WI38 (cell line): ENCODE results near the gene RNU4-1.
"Not testable (repeated sequence)": the region's sequence is repeated elsewhere in the genome, so short reads cannot be mapped to it uniquely, and the experiment has no call there.

Experiments
- H3K4me3 ChIP-seq: 2 replicates; pipeline ENCODE4 v1.5.1; 2011; ENCODE audit warnings: low read depth, mild to moderate bottlenecking, control low read depth, low read length
- CTCF ChIP-seq: IDR thresholded peaks from 2 replicates; pipeline ENCODE4 v1.5.1; 2012; ENCODE audit warnings: low read depth, mild to moderate bottlenecking, control low read depth, low read length

The RNU4-1 gene

GRCh38 chr12:120261951-120262851 lies 30.8 kb downstream of the RNU4-1 start:
- no peak for TF ChIP-seq CTCF
- peak overlapping the region; percentile 93 for H3K4me3 ChIP-seq

- H3K4me3 ChIP-seq = no peak overlapping the region
- no peak for TF ChIP-seq CTCF
Observed at GRCh38 chr12:120260607-120261006, 32.4 kb downstream of the RNU4-1 start.

- no peak for TF ChIP-seq CTCF
- no peak overlapping the region for H3K4me3 ChIP-seq
Observed at GRCh38 chr12:120259418-120260202, 33.4 kb downstream of the RNU4-1 start.

- no peak overlapping the region for H3K4me3 ChIP-seq
- TF ChIP-seq CTCF = no peak
Observed at GRCh38 chr12:120258323-120258896, 34.6 kb downstream of the RNU4-1 start.

GRCh38 chr12:120257041-120257821 lies 35.8 kb downstream of the RNU4-1 start:
- H3K4me3 ChIP-seq = peak overlapping the region; percentile 14; the same call in 1 of the 2 replicates
- no peak for TF ChIP-seq CTCF

GRCh38 chr12:120254809-120255208 lies 38.2 kb downstream of the RNU4-1 start:
- H3K4me3 ChIP-seq = no peak overlapping the region

GRCh38 chr12:120253313-120253712 lies 39.7 kb downstream of the RNU4-1 start:
- H3K4me3 ChIP-seq = not testable (repeated sequence)

More at GRCh38 chr12:120254809-120255208, 38.2 kb downstream of the RNU4-1 start:
- TF ChIP-seq CTCF = no peak
